Gastrocnemius medialis (tissue), 4 donors: Measurements from ENCODE around the gene MRPS31. TPM values are rescaled to one million over a fixed set of nuclear protein-coding genes. Genes with fewer than 3 reads are reported as not detected.

Source experiments
- ATAC-seq, 2 donors: fragments of 150-250 bp; one replicate each; pipeline ENCODE4 v1.9.1; 2016
- DNase-seq, 2 donors: peaks; one replicate each; pipeline ENCODE4 v3.0.0-alpha.2; 2019
- H3K27ac ChIP-seq, 4 donors: fragments of 200-600 bp; sonication (generic); 1 replicate in 1 of 4; 2 replicates in 3 of 4; pipeline ENCODE4 v1.5.1; 2016 to 2018; ENCODE audit warnings: mild to moderate bottlenecking in 2 of 4, moderate library complexity in 1 of 4
- H3K27me3 ChIP-seq, 3 donors: fragments of 200-600 bp; sonication (generic) in 2 of 3; 1 replicate in 1 of 3; 2 replicates in 2 of 3; pipeline versions ENCODE4 v1.5.1 to v1.6.0; 2016 to 2019; ENCODE audit warnings: mild to moderate bottlenecking in 1 of 3, moderate library complexity in 1 of 3
- H3K36me3 ChIP-seq, 2 donors: fragments of 200-600 bp; sonication (generic) in 1 of 2; one replicate each; pipeline ENCODE4 v1.5.1; 2017 to 2018
- H3K4me1 ChIP-seq, 2 donors: fragments of 200-600 bp; sonication (generic) in 1 of 2; one replicate each; pipeline ENCODE4 v1.5.1; 2016 to 2017; ENCODE audit warnings: mild to moderate bottlenecking in 2 of 2
- H3K4me3 ChIP-seq, 4 donors: fragments of 200-600 bp; sonication (generic) in 3 of 4; 1 replicate in 1 of 4; 2 replicates in 3 of 4; pipeline ENCODE4 v1.5.1; 2016 to 2019; ENCODE audit warnings: mild to moderate bottlenecking in 2 of 4
- H3K9me3 ChIP-seq, 3 donors: fragments of 200-600 bp; sonication (generic) in 2 of 3; 1 replicate in 1 of 3; 2 replicates in 2 of 3; pipeline ENCODE4 v1.5.1; 2016 to 2019
- POLR2A ChIP-seq, 2 donors: fragments of 450-650 bp; IDR thresholded peaks; one replicate each; pipeline ENCODE4 v1.6.1; 2017; ENCODE audit warnings: antibody characterized with exemption in 2 of 2, mild to moderate bottlenecking in 2 of 2, moderate library complexity in 2 of 2
- in situ Hi-C, 4 donors: fragments of 200-750 bp; cut with MboI; loops; one replicate each; pipeline versions ENCODE4 v1.15.0 to v1.8.0; 2017; ENCODE audit warnings: low sequenced_read_pairs in 4 of 4
- intact Hi-C: fragments of 100-400 bp; cut with DNase I; formaldehyde crosslinking; loops from one replicate; pipeline ENCODE4 v1.15.1; 2023; ENCODE audit warnings: low total_unique reads
- microRNA counts, 2 donors: library from miRNA; unstranded; fragments of <30 nt; microRNA quantifications; one replicate each; lab custom pipeline; 2016
- microRNA-seq, 2 donors: library from miRNA; unstranded; fragments of <30 nt; microRNA quantifications; one replicate each; pipeline ENCODE4, GENCODE V29; 2016; ENCODE audit warnings: borderline replicate concordance in 2 of 2
- total RNA-seq, 4 donors: library from RNA; depleted of rRNA; stranded (reverse); fragments of >200 nt; gene quantifications; one replicate each; pipeline versions ENCODE4 v1.1.0 to v1.2.3, GENCODE V29; 2016
- TF ChIP-seq, protein P1 (sequence below), 5 experiments: fragments of 450-650 bp in 3 of 5; fragments of 200-600 bp in 2 of 5; sonication (generic) in 2 of 5; IDR thresholded peaks in 4 of 5; conservative IDR thresholded peaks in 1 of 5; 1 replicate in 4 of 5; 2 replicates in 1 of 5; pipeline ENCODE4 v1.5.1; 2016 to 2019; ENCODE audit warnings: antibody characterized with exemption in 5 of 5, mild to moderate bottlenecking in 3 of 5, moderate library complexity in 3 of 5

MRPS31 gene
- total RNA-seq, 4 donors from 2014 or later = 21.0 to 29.5 (median 24.8) TPM

DNA sequence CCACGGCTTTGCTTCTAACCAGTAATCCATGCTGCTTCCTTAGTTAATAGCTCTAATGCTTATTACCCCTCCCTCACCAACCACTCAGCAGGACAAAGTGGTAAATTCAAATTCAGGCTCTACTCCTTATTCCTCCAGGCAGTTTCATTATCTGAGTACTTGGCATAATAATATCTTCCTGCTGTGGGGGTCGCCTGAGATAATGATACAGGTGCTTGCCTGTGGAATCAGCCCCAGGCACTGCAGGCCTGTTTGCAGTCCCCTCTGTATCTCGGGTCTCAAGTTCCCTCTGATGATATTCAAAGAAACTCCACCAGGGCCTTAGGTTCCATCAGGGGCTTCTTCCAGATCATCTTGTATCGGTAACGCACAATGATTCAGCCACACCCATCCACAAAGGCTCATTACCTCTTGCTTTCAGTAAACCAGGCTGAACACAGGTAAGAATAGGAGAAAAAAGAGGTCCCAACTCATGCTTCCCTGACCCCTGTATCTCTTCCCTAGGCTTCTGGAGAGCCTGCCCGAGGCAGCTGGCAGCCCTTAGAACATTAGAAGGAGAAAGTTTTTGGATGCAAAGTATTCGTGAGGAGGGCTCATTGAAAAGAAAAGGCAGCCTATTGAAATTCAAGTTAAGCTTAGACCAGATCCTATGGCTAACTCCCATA is 90.2 kb downstream of the MRPS31 start:
- DNase-seq (no peak), ATAC-seq (no peak)
- Histone ChIP-seq H3K27ac (peak overlapping the region in 2 of 4 donors; percentile 51 to 61), H3K4me1 (peaks cover 13 to 19% of the 10 kb centered on the region in 2 donors), H3K36me3 (no peaks in the 10 kb centered on the region), H3K9me3 (no peaks in the 10 kb centered on the region), H3K27me3 (no peaks in the 10 kb centered on the region), H3K4me3 (no peak overlapping the region)
- in situ Hi-C loops = loop anchor here (5.0 to 25.0 kb wide), 5 partner anchors 608 to 993 kb away; no protein-coding TSS in a partner anchor
- intact Hi-C loops = loop anchor here (1.0 to 2.0 kb wide), 2 partner anchors 611 to 996 kb away; no protein-coding TSS in a partner anchor
- TF ChIP-seq POLR2A (IDR thresholded peaks at IDR 0.05) = no peak
- TF ChIP-seq, protein P1, sequence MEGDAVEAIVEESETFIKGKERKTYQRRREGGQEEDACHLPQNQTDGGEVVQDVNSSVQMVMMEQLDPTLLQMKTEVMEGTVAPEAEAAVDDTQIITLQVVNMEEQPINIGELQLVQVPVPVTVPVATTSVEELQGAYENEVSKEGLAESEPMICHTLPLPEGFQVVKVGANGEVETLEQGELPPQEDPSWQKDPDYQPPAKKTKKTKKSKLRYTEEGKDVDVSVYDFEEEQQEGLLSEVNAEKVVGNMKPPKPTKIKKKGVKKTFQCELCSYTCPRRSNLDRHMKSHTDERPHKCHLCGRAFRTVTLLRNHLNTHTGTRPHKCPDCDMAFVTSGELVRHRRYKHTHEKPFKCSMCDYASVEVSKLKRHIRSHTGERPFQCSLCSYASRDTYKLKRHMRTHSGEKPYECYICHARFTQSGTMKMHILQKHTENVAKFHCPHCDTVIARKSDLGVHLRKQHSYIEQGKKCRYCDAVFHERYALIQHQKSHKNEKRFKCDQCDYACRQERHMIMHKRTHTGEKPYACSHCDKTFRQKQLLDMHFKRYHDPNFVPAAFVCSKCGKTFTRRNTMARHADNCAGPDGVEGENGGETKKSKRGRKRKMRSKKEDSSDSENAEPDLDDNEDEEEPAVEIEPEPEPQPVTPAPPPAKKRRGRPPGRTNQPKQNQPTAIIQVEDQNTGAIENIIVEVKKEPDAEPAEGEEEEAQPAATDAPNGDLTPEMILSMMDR (IDR thresholded peaks at IDR 0.05 in 4 of 5, conservative IDR thresholded peaks at IDR 0.05 in 1 of 5) = no peak

DNA sequence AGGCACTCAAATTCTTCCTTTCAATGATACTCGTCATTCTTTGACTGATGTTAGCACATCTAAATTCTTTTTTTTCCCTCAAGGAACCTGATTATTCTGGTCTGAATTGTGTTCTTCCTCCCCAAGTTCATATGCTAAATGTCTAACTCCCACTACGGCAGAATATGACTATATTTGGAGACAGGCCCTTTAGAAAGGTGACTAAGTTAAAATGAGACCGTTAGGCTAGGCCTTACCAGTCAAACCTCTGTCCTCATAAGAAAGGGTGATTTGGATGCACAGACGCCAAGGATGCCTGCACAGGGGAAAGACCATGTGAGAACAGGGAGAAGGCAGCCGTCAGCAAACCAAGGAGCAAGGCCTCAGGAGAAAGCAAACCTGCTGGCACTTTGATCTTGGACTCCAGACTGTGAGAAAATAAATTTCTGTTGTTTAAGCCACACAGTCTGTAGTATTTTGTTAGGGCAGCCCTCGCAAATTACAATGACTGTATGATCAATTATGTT is 91.5 kb downstream of the MRPS31 start:
- no peak for TF ChIP-seq POLR2A (IDR thresholded peaks at IDR 0.05)
- TF ChIP-seq, protein P1 (IDR thresholded peaks at IDR 0.05 in 4 of 5, conservative IDR thresholded peaks at IDR 0.05 in 1 of 5) = no peak
- ATAC-seq (no peak), DNase-seq (no peak)
- H3K27me3 ChIP-seq = no peaks in the 10 kb centered on the region
- no peaks in the 10 kb centered on the region for H3K36me3 ChIP-seq
- no peak overlapping the region for H3K27ac ChIP-seq
- intact Hi-C loops = no loop called here
- no peak overlapping the region for H3K4me3 ChIP-seq
- H3K4me1 ChIP-seq = peaks cover 13 to 19% of the 10 kb centered on the region in 2 donors
- in situ Hi-C loops = loop anchor here in 1 of 4 donors (25.0 kb wide), 2 partner anchors 742 to 992 kb away; no protein-coding TSS in a partner anchor
- H3K9me3 ChIP-seq = no peaks in the 10 kb centered on the region

MicroRNA genes within 50 kb of the gene (microRNA counts, 767-probe panel; counts per million panel counts)
- microRNA hsa-miR-320d (lab: Ali Mortazavi, UCI) = 356 to 448 counts per million in 2 donors
- 356 to 448 counts per million in 2 donors for microRNA hsa-miR-621 (lab: Ali Mortazavi, UCI)

Small RNA genes within 50 kb of the gene (microRNA-seq; reads per million reads assigned to microRNA genes)
- gene MIR320D1 = 0 reads per million in 2 donors
- 0 reads per million in 2 donors for gene MIR621

Other genes starting within 250 kb of the MRPS31 start
- 100 to 1,000 TPM; 117 to 250 (median 159) TPM for gene FOXO1, start 104.5 kb downstream of the MRPS31 start, total RNA-seq
- gene SLC25A15, start 18.4 kb upstream of the MRPS31 start, total RNA-seq = 10 to 100 TPM in 2 of 4 donors, 1 to 10 TPM in 2; 4.3 to 19.3 (median 11.0) TPM
- gene ELF1, start 248.1 kb upstream of the MRPS31 start, total RNA-seq = 10 to 100 TPM; 24.8 to 48.7 (median 33.7) TPM